HG03196 (cell line): ENCODE measurements around the gene DCST1.

Source experiments
- ATAC-seq: cut with Tn5 transposase; IDR thresholded peaks from one replicate; pipeline ENCODE4 v1.9.1; 2021; ENCODE audit not compliant: unreplicated experiment

Gene DCST1

DNA sequence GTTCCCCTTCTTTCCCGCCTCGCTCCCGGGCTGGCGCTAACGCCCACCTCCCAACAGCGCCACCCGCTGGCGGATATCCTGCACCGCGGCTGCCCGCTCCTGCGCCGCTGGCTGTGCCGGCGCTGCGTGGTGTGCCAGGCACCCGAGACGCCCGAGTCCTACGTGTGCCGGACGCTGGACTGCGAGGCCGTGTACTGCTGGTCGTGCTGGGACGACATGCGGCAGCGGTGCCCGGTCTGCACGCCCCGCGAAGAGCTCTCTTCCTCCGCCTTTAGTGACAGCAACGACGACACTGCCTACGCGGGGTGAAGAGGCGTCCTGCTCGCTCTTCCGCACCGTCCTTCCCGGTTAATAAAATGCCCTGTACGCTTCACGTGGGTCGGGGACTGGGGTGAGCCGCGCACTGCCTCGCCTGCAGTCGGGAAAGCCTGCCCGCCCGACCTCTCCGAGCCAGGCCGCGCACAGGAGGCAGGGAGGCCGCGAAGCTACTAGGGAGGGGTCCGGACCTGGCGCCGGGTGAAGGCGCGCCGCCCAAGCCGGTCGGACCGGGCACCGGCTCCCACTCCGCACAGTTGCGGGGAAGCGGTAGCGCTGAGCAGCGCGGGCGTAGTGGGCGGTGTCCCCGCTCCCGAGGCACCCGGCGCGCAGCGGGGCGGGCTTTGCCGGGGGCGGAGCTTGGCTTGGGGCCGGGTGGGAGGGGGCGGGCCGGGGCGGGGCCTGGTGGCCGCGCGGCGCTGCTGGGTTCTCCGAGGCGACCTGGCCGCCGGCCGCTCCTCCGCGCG, 17.1 kb downstream of the DCST1 start, which contains the start of gene ADAM15:
Gene ADAM15 (plus strand): TSS at position 757 of the 782 bp plus-strand sequence. CDS start 71 bp downstream, outside the sequence.
- ATAC-seq, result peak; percentile 50

DNA sequence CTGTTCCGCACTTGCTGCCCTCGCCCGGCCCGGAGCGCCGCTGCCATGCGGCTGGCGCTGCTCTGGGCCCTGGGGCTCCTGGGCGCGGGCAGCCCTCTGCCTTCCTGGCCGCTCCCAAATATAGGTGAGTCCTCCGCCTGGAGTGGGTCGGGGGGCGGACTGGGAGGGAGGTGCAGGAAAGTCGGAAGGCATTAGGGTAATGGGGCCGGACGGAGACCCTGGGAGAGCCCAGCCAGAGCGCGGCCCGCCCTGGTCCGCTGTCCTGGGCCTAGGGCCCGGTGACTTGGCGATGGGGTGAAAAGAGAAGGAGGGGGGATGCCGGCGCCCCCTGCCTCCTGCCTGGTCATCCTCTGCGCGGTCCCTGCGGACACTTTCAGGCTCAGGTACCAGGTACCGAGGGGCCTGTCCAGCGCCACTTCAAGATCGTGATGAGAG, 17.7 kb downstream of the DCST1 start:
- peak; percentile 13 for ATAC-seq

DNA sequence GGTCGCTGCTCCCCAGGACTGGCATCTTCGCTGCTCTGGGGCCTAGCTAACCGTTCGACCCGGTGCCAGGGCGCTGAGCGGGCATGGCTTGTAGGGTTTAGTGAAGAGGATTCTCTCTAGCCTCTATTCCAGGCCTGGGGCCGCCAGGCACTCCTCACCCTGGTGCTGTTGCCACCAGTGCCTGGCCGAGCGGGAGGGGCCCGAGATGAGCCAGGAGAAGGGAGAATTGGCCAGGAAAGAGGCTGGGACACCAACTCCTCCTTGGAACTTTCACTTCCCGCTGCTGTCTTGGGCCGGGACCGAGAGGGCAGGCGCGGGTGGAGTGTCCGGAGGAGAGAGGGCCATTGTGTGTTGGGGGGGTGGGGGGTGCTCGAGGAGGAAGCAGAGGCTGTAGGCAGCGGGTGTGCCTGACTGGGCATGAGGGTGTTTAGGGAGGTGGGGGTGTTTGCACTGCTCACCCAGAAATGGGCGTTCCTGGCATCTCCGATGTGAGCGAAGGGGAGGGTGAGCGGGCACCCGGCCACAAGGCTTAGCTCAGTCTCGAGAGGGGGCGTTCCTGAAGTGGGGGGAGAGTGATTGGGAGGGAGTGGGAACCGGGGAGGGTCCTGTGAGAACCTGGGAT, 18.3 kb downstream of the DCST1 start:
- ATAC-seq, result no peak

- no peak for ATAC-seq
Measured at GRCh38 chr1:155052439-155053395, 19.1 kb downstream of the DCST1 start.

GRCh38 chr1:155053531-155054105, 20.0 kb downstream of the DCST1 start:
- ATAC-seq, result no peak

DNA sequence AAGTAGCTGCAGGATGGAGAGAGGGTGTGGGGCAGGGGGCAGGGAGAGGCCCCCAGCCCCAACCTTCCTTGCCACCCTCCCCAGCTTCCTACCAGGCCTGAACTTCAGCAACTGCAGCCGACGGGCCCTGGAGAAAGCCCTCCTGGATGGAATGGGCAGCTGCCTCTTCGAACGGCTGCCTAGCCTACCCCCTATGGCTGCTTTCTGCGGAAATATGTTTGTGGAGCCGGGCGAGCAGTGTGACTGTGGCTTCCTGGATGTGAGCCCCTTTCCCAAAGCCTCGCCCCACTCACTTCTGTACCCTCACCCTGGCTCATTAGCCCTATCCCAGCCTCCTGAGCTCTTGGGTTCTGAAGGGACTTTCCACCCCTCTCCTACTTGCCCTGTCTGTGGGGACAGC, 23.5 kb downstream of the DCST1 start:
- ATAC-seq, result no peak

DNA sequence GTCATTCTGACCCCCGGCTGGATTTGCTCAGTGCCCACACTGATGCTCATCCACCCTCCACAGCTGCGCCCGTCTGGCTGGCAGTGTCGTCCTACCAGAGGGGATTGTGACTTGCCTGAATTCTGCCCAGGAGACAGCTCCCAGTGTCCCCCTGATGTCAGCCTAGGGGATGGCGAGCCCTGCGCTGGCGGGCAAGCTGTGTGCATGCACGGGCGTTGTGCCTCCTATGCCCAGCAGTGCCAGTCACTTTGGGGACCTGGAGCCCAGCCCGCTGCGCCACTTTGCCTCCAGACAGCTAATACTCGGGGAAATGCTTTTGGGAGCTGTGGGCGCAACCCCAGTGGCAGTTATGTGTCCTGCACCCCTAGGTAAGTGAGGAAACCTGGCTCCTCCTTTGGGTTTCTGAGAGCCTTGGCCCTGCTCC, 24.2 kb downstream of the DCST1 start:
- no peak for ATAC-seq

DNA sequence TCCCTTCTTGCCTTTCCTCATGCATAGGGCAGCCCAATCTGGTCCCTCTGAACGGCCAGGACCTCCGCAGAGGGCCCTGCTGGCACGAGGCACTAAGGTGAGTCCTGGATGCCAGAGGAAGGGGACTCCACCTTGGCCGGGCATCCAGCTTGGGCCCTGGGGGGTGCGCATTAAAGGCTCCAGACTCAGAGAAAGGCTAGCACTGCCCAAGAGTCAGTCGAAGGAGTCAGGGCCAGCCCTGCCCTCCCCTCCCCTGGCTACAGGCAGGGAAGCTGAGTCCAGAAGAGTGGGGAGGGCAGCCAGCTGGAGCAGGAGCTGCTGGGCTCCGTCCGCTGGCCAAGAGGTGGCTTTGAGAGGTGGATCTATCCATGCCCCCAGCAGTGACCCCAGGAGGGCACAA, 27.1 kb downstream of the DCST1 start:
- ATAC-seq, result no peak

GRCh38 chr1:155061381-155062150, 27.9 kb downstream of the DCST1 start:
- ATAC-seq, result peak; percentile 38

DNA sequence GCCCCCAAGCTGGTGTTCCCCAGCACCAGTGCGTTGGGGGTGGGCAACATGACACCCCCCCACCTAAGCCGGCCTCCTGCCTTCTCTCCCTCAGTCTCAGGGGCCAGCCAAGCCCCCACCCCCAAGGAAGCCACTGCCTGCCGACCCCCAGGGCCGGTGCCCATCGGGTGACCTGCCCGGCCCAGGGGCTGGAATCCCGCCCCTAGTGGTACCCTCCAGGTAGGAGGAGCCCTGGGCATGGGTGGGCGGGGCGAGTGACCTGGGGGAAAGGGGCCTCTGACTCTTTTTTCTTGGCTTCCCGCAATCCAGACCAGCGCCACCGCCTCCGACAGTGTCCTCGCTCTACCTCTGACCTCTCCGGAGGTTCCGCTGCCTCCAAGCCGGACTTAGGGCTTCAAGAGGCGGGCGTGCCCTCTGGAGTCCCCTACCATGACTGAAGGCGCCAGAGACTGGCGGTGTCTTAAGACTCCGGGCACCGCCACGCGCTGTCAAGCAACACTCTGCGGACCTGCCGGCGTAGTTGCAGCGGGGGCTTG, 28.6 kb downstream of the DCST1 start:
- ATAC-seq, result no peak

DNA sequence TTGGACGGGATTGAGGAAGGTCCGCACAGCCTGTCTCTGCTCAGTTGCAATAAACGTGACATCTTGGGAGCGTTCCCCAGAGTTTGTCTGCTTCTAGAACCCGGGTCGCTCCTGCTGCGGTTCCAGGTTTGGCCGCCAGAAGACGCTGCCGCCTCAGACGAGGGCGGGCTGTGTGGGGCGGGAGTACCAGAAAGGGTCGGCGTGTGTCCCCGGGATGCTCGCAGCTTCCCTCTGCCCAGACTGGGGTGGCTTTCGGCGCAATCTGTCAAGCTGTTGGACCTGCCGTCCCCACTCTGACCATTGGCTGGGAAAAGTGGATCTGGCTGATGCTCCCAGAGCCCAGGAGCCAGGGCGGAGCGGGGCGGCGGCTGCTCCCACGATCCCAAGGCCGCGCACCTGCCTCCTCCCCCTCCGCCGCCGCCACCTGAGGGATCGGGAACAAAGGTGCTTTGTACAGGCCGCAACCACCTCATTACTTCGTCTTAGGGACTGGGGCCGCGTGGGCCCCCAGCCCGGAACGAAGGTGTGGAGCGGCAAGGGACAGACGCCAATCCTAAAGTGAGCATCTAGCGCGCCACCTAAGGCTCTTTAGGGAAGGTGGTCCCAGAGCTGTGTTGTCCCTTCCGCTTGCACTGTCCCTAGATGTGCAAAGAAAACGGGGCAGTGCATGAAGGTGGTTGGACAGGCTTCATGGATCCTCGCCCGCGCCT, 29.2 kb downstream of the DCST1 start:
- ATAC-seq, result no peak

DNA sequence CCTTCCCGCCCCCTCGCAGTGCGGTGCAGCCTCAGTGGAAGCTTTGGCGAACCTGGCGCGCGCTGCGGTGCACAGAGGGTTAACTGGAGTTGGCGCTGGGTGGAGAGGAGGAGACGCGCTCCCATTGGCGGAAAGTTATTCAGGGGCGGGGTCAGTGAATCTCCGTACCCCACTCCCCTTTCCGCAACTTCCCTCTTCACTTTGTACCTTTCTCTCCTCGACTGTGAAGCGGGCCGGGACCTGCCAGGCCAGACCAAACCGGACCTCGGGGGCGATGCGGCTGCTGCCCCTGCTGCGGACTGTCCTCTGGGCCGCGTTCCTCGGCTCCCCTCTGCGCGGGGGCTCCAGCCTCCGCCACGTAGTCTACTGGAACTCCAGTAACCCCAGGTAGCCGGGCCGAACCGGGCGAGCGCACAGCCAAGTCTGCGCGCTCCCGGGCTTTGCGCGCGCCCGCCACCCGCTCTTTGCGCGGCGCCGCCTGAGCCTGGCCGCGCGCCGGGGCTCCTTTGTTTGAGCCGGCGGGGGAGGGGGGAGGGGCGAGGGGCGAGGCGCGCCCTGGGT, 30.0 kb downstream of the DCST1 start, which contains the start of gene EFNA4:
Gene EFNA4 (plus strand): TSS at position 191 of the 561 bp plus-strand sequence. CDS start 84 bp downstream, at position 275.
- peak; percentile 49 for ATAC-seq

GRCh38 chr1:155064111-155064831, 30.6 kb downstream of the DCST1 start:
- ATAC-seq, result no peak

DNA sequence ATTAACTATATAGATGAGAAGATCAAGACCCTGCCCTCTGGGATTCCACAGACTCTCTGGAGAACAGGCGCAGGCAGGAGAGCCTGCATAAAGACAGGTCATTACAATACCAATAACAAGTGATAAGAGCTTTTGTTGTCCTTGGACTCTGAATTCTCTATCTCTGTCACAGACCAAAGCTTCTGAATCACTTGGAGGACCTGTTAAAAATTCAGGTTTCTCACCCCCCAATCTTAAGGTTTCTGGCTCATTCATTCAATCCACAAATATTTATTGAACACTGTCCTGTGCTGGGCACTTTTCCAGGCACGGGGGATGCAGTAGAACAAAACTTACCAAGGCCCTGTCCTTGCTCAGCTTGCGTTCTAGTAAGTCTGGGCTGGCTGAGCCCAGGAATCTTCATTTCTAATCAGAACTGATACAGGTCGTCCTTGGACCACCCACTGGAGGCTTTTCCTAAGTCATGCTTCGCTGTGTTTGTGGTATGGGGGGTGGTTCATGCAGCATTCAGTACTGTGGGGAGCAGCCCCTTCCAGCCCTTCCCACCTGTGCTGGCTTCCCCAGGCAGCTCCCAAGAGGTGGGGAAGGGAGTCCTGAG, 31.3 kb downstream of the DCST1 start:
- no peak for ATAC-seq

DNA sequence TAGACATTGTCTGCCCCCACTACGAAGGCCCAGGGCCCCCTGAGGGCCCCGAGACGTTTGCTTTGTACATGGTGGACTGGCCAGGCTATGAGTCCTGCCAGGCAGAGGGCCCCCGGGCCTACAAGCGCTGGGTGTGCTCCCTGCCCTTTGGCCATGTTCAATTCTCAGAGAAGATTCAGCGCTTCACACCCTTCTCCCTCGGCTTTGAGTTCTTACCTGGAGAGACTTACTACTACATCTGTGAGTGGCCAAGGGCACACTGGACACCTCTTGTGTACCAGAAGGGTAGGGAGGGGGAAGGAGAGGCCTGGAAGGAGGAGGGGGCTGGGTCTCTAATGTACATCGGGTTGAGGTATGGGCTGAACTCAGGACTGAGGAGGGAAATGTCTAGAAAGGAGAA, 33.2 kb downstream of the DCST1 start:
- ATAC-seq, result no peak

DNA sequence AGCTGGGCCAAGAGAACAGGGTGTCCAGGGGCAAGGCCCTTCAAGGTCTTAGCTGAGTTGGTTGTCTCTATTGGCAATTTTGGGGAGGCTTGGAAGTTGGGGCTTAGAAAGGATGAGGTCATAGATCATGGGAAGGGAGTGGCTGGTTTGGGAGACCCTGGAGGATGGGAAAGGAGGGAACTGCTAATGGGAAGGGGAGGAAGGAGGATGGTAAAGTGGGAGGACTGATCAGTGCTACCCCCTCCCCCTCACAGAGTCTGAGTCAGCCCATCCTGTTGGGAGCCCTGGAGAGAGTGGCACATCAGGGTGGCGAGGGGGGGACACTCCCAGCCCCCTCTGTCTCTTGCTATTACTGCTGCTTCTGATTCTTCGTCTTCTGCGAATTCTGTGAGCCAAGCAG, 35.0 kb downstream of the DCST1 start:
- ATAC-seq, result no peak

GRCh38 chr1:155069551-155070157, 36.0 kb downstream of the DCST1 start:
- no peak for ATAC-seq
